Sigmoid colon (tissue), 7 donors: ENCODE results near the gene MMD. TPM values are rescaled to one million over a fixed set of nuclear protein-coding genes. Genes with fewer than 3 reads are reported as not detected.
"Not testable (repeated sequence)": the region's sequence is repeated elsewhere in the genome, so short reads cannot be mapped to it uniquely, and the experiment has no call there.

Experiments
- DNase-seq: peaks from one replicate; pipeline ENCODE4 v3.0.0-alpha.2; 2019
- H3K27ac ChIP-seq, 4 donors: fragments of 200-600 bp; sonication (generic); one replicate each; pipeline ENCODE4 v1.5.1; 2016 to 2019; ENCODE audit warnings: mild to moderate bottlenecking in 1 of 4
- H3K27me3 ChIP-seq, 3 donors: fragments of 200-600 bp; sonication (generic); one replicate each; pipeline ENCODE4 v1.5.1; 2019; ENCODE audit warnings: mild to moderate bottlenecking in 1 of 3
- H3K36me3 ChIP-seq, 4 donors: fragments of 200-600 bp; sonication (generic); one replicate each; pipeline ENCODE4 v1.5.1; 2016 to 2019
- H3K4me1 ChIP-seq, 4 donors: fragments of 200-600 bp; sonication (generic); one replicate each; pipeline ENCODE4 v1.5.1; 2017 to 2019
- H3K4me3 ChIP-seq, 4 donors: fragments of 200-600 bp; sonication (generic); one replicate each; pipeline ENCODE4 v1.5.1; 2017 to 2019; ENCODE audit warnings: mild to moderate bottlenecking in 2 of 4, moderate library complexity in 1 of 4
- H3K9me3 ChIP-seq, 4 donors: fragments of 200-600 bp in 3 of 4; sonication (generic) in 3 of 4; one replicate each; pipeline versions ENCODE4 v1.5.1 to v1.6.1; 2013 to 2019
- CTCF ChIP-seq, 4 experiments: fragments of 450-650 bp in 3 of 4; fragments of 200-600 bp in 1 of 4; IDR thresholded peaks; one replicate each; pipeline ENCODE4 v1.5.1; 2016 to 2019; ENCODE audit warnings: antibody characterized with exemption in 4 of 4, mild to moderate bottlenecking in 3 of 4, moderate library complexity in 2 of 4
- EP300 ChIP-seq, 4 donors: sonication (generic); formaldehyde crosslinking; IDR thresholded peaks; one replicate each; pipeline ENCODE4 v1.6.1; 2017; ENCODE audit warnings: antibody characterized with exemption in 4 of 4
- POLR2A ChIP-seq, 2 donors: fragments of 450-650 bp; IDR thresholded peaks; one replicate each; pipeline ENCODE4 v1.6.1; 2016; ENCODE audit warnings: antibody characterized with exemption in 2 of 2, mild to moderate bottlenecking in 2 of 2, moderate library complexity in 2 of 2
- POLR2AphosphoS5 ChIP-seq, 4 donors: sonication (generic); formaldehyde crosslinking; IDR thresholded peaks; one replicate each; pipeline ENCODE4 v1.6.1; 2017; ENCODE audit warnings: antibody characterized with exemption in 4 of 4
- WGBS, 2 donors: extraction: QIAGEN DNeasy Blood & Tissue Kit; methylation state at CpG; one replicate each; pipeline ENCODE4 v1.1.7; 2013; 5-methylcytosine and 5-hydroxymethylcytosine counted together
- intact Hi-C: fragments of 100-400 bp; cut with DNase I; formaldehyde crosslinking; loops from one replicate; pipeline ENCODE4 v1.15.1; 2023
- polyA plus RNA-seq, 3 donors: library from polyadenylated mRNA; stranded (reverse); fragments of 200-250 nt; gene quantifications; one replicate each; pipeline ENCODE4 v1.2.3, GENCODE V29; 2013
- total RNA-seq, 4 donors: library from RNA; depleted of rRNA; stranded (reverse); fragments of >200 nt; gene quantifications; one replicate each; pipeline ENCODE4 v1.1.0, GENCODE V29; 2016
- donor health status: healthy with polysubstance abuse.
- donor health status: Bipolar disorder and iron deficiency.
- donor health status: healthy.

Gene MMD
- total and polyA plus RNA-seq, 7 donors, result 12.0 to 51.3 (median 26.9) TPM

GRCh38 chr17:55390364-55390977 is 31.2 kb downstream of the MMD start:
- TF ChIP-seq POLR2AphosphoS5 (IDR thresholded peaks at IDR 0.05), result no peak
- no peak for TF ChIP-seq CTCF (IDR thresholded peaks at IDR 0.05)
- TF ChIP-seq POLR2A (IDR thresholded peaks at IDR 0.05), result no peak
- 86 to 87% methylated on average over 3 of the region's 3 CpGs for WGBS, 2 donors
- Histone ChIP-seq H3K27ac (no peak overlapping the region), H3K4me1 (peaks cover 0 to 18% (median 5%) of the 10 kb centered on the region in 4 donors), H3K36me3 (peaks cover 0 to 13% (median 0%) of the 10 kb centered on the region in 4 donors), H3K9me3 (no peaks in the 10 kb centered on the region), H3K4me3 (no peak overlapping the region), H3K27me3 (no peaks in the 10 kb centered on the region)
- intact Hi-C loops, result no loop called here
- DNase-seq, result no peak

GRCh38 chr17:55389715-55390114 is 31.9 kb downstream of the MMD start:
- H3K9me3 ChIP-seq, DNase-seq, H3K27me3 ChIP-seq, H3K27ac ChIP-seq, intact Hi-C loops, H3K4me3 ChIP-seq: not testable (repeated sequence)
- H3K36me3 ChIP-seq, result peaks cover 0 to 13% (median 0%) of the 10 kb centered on the region in 4 donors
- H3K4me1 ChIP-seq, result peaks cover 0 to 14% (median 1%) of the 10 kb centered on the region in 4 donors
- 79 to 83% methylated on average over 1 of the region's 1 CpG for WGBS, 2 donors

GRCh38 chr17:55388842-55389241 is 32.8 kb downstream of the MMD start:
- intact Hi-C loops, result no loop called here
- TF ChIP-seq EP300 (IDR thresholded peaks at IDR 0.05), result no peak
- TF ChIP-seq CTCF (IDR thresholded peaks at IDR 0.05), result no peak
- TF ChIP-seq POLR2AphosphoS5 (IDR thresholded peaks at IDR 0.05), result no peak
- TF ChIP-seq POLR2A (IDR thresholded peaks at IDR 0.05), result no peak
- peaks cover 0 to 8% (median 0%) of the 10 kb centered on the region in 4 donors for H3K36me3 ChIP-seq
- peaks cover 0 to 14% (median 6%) of the 10 kb centered on the region in 4 donors for H3K4me1 ChIP-seq
- no peaks in the 10 kb centered on the region for H3K27me3 ChIP-seq
- H3K27ac ChIP-seq, result no peak overlapping the region
- DNase-seq, result no peak
- H3K9me3 ChIP-seq, result no peaks in the 10 kb centered on the region
- H3K4me3 ChIP-seq, result no peak overlapping the region
- 86% methylated on average over 3 of the region's 3 CpGs for WGBS, 2 donors

GRCh38 chr17:55386796-55387332 is 34.8 kb downstream of the MMD start:
- TF ChIP-seq EP300 (IDR thresholded peaks at IDR 0.05) (no peak), CTCF (IDR thresholded peaks at IDR 0.05) (no peak), POLR2AphosphoS5 (IDR thresholded peaks at IDR 0.05) (no peak), POLR2A (IDR thresholded peaks at IDR 0.05) (no peak)
- Histone ChIP-seq H3K9me3 (no peaks in the 10 kb centered on the region), H3K27me3 (no peaks in the 10 kb centered on the region), H3K27ac (no peak overlapping the region), H3K4me3 (no peak overlapping the region), H3K4me1 (peaks cover 0 to 17% (median 8%) of the 10 kb centered on the region in 4 donors), H3K36me3 (no peaks in the 10 kb centered on the region)
- DNase-seq, result no peak
- WGBS, 2 donors, result 85 to 88% methylated on average over 3 of the region's 3 CpGs
- intact Hi-C loops, result no loop called here

- Histone ChIP-seq H3K9me3 (no peaks in the 10 kb centered on the region), H3K4me3 (no peak overlapping the region), H3K4me1 (peaks cover 0 to 17% (median 8%) of the 10 kb centered on the region in 4 donors), H3K27me3 (no peaks in the 10 kb centered on the region), H3K36me3 (no peaks in the 10 kb centered on the region), H3K27ac (no peak overlapping the region)
- 85 to 96% methylated on average over 10 of the region's 10 CpGs for WGBS, 2 donors
- DNase-seq, result no peak
- TF ChIP-seq POLR2A (IDR thresholded peaks at IDR 0.05) (no peak), POLR2AphosphoS5 (IDR thresholded peaks at IDR 0.05) (no peak), CTCF (IDR thresholded peaks at IDR 0.05) (no peak), EP300 (IDR thresholded peaks at IDR 0.05) (no peak)
- intact Hi-C loops, result no loop called here
These were observed 36.9 kb downstream of the MMD start for GRCh38 chr17:55384643-55385232.
